ENCODE data around the gene ACHE.

The ACHE gene

GRCh38 chr7:100888291-100888987, 7.2 kb downstream of the ACHE start:
- Histone ChIP-seq H3K4me3 (ENCODE audit: low read depth, low read length) (peak overlapping the region; percentile 85), H3K4me1 (peaks cover 7% of the 10 kb centered on the region; the same call in 1 of the 2 replicates), H3K27me3 (no peaks in the 10 kb centered on the region), H3K36me3 (peaks cover 58% of the 10 kb centered on the region), H3K9me3 (no peaks in the 10 kb centered on the region)
- DNase-seq: no peak
- TF ChIP-seq, protein P1, sequence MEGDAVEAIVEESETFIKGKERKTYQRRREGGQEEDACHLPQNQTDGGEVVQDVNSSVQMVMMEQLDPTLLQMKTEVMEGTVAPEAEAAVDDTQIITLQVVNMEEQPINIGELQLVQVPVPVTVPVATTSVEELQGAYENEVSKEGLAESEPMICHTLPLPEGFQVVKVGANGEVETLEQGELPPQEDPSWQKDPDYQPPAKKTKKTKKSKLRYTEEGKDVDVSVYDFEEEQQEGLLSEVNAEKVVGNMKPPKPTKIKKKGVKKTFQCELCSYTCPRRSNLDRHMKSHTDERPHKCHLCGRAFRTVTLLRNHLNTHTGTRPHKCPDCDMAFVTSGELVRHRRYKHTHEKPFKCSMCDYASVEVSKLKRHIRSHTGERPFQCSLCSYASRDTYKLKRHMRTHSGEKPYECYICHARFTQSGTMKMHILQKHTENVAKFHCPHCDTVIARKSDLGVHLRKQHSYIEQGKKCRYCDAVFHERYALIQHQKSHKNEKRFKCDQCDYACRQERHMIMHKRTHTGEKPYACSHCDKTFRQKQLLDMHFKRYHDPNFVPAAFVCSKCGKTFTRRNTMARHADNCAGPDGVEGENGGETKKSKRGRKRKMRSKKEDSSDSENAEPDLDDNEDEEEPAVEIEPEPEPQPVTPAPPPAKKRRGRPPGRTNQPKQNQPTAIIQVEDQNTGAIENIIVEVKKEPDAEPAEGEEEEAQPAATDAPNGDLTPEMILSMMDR (IDR thresholded peaks at IDR 0.05; ENCODE audit: low read depth, low read length): no peak

DNA sequence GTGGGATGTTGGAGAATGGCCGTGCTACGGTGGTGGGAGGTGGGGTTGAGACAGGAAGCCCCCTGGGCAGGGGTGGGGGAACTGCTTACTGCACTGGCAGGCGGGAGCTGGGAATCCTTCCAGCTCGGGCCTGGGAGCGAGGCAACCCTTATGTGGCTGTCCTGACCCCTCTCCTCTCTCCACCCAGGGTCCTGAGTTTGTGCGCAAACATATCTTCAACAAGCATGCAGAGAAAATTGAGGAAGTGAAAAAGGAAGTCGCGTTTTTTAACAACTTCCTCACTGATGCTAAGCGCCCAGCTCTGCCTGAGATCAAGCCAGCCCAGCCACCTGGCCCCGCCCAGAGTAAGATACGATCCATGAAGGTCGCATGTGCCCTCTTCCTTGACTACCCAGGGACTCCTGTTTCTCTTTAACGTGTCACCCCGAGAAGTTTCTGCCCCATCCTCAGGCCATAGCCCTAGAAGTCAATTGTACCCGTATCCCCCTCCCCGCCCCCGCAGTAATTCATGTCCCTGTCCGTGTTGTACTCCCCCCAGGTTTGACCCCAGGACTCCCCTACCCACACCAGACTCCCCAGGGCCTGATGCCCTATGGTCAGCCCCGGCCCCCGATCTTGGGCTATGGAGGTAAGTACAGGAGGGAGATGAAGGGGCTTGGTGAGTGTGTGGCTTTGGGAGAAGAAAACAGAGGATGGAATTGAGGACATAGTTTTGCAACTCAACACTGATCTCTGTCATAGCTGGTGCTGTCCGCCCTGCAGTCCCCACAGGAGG, 8.0 kb downstream of the ACHE start:
- Histone ChIP-seq H3K4me1 (peaks cover 7% of the 10 kb centered on the region; the same call in 1 of the 2 replicates), H3K9me3 (no peaks in the 10 kb centered on the region), H3K36me3 (peaks cover 66% of the 10 kb centered on the region), H3K27me3 (no peaks in the 10 kb centered on the region), H3K4me3 (ENCODE audit: low read depth, low read length) (peak overlapping the region; percentile 85)
- TF ChIP-seq, protein P1 (IDR thresholded peaks at IDR 0.05; ENCODE audit: low read depth, low read length): no peak
- DNase-seq: peak; percentile 10

GRCh38 chr7:100886936-100887515, 8.7 kb downstream of the ACHE start:
- Histone ChIP-seq H3K36me3 (peaks cover 71% of the 10 kb centered on the region), H3K4me3 (ENCODE audit: low read depth, low read length) (no peak overlapping the region), H3K27me3 (no peaks in the 10 kb centered on the region), H3K9me3 (no peaks in the 10 kb centered on the region), H3K4me1 (peaks cover 7% of the 10 kb centered on the region; the same call in 1 of the 2 replicates)
- TF ChIP-seq, protein P1 (IDR thresholded peaks at IDR 0.05; ENCODE audit: low read depth, low read length): no peak
- no peak for DNase-seq

DNA sequence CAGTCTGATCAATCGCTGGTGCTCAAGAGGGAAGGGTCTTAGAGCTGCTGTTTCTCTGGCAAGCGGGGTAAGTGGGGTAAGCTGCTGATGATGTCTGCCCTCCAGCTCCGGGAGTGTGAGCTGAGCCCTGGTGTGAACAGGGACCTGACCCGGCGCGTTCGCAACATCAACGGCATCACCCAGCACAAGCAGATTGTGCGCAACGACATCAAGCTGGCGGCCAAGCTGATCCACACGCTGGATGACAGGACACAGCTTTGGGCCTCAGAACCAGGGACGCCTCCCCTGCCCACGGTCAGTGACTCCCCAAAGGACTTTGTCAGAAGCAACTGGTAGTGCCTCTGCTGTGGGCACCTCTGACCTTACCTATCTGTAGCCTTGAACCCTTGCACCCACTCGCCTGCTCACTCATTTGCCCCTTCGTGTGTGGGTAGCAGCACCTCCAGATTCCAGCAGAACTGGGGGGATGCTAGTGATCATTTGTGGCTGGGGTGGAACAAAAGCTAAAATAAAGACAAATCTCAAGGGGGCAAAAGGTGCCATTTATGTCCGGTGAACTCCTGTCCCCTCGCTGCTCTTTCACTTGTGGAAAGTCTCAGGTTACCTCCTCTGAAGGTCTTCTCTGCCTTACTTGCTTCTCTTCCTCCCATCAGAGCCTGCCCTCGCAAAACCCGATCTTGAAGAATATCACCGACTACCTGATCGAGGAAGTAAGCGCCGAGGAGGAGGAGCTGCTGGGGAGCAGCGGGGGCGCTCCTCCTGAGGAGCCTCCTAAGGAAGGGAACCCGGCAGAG, 9.3 kb downstream of the ACHE start:
- no peaks in the 10 kb centered on the region for H3K9me3 ChIP-seq
- H3K27me3 ChIP-seq: no peaks in the 10 kb centered on the region
- peaks cover 77% of the 10 kb centered on the region for H3K36me3 ChIP-seq
- H3K4me3 ChIP-seq (ENCODE audit: low read depth, low read length): no peak overlapping the region
- no peak for DNase-seq
- peaks cover 7% of the 10 kb centered on the region; the same call in 1 of the 2 replicates for H3K4me1 ChIP-seq
- TF ChIP-seq, protein P1 (IDR thresholded peaks at IDR 0.05; ENCODE audit: low read depth, low read length): no peak

DNA sequence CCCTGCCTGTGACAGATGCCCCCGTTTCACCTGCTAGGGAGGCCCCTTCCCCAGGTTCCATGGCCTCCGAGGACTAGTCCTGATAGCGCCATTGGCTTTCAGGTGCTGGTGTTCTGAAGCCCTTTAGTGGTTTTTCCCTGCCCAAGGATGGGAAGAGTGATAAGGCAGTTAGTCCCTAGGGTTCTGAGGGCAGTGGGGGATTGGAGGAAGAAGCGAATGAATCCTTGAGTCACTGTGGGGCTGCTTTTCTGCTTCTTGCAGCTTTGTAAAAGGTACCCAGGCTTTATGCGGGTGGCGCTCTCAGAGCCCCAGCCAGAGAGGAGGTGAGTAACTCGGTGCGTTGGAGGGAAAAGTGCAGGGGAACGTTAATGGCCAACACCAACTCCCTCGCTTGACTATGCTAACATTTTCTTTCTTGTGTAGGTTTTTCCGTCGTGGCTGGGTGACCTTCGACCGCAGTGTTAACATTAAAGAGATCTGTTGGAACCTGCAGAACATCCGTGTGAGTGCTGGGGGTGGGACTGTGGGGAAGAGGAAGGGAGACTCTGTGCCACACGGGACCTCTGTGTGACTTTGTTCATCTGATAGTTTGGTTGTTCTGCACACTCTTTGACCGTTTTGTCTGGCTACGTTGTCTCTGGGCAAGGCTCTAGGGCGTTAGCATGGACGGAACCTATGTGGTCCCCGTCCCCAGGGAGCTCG, 10.1 kb downstream of the ACHE start:
- TF ChIP-seq, protein P1 (IDR thresholded peaks at IDR 0.05; ENCODE audit: low read depth, low read length): no peak
- no peaks in the 10 kb centered on the region for H3K9me3 ChIP-seq
- no peak overlapping the region for H3K4me3 ChIP-seq (ENCODE audit: low read depth, low read length)
- no peaks in the 10 kb centered on the region for H3K27me3 ChIP-seq
- peaks cover 7% of the 10 kb centered on the region; the same call in 1 of the 2 replicates for H3K4me1 ChIP-seq
- no peak for DNase-seq
- peaks cover 85% of the 10 kb centered on the region for H3K36me3 ChIP-seq
